HG02981 (cell line): ENCODE measurements around the gene BNIP5.
"Not testable (repeated sequence)": the region's sequence is repeated elsewhere in the genome, so short reads cannot be mapped to it uniquely, and the experiment has no call there.

Experiments
- ATAC-seq: cut with Tn5 transposase; IDR thresholded peaks from one replicate; pipeline ENCODE4 v1.9.1; 2021; ENCODE audit warnings: mild to moderate bottlenecking, moderate library complexity; ENCODE audit not compliant: unreplicated experiment

BNIP5 gene

DNA sequence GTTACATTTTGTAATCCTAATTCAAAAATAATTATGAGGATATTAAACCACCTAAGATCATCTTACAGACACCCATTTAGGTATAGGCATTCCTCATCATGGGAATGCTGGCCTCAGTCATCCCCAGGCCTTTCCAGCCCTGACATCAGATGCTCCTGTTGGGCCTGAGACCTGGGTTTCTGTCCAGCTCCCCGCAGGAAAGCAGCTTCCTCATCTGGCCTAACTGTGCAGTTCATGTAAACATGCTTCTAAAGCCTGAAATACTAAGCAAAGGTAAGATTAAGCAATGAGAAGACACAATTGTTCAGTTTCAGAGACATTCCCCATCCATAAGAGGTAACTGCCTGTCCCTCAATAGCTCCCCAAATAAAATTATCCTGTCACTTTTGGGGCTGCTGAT lies 31.7 kb upstream of the BNIP5 start:
- ATAC-seq = no peak

DNA sequence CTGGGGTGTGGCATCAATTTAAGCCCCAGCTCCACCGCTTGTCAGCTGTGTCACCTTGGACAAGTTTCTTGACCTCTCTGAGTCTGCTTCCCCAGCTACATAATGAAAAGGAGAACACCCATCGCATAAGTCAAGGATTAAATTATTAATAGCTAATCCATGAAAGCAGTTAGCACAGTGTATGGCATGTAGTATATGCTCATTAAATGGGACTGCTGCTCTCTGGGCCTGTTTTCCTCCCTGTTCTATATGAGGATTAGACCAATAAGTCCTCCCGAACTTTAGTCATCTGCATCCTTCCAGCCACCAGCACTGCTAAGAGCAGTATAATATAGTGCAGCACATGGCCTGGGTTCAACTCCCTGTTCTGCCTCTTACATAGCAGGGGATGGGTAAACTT lies 31.1 kb upstream of the BNIP5 start:
- no peak for ATAC-seq

DNA sequence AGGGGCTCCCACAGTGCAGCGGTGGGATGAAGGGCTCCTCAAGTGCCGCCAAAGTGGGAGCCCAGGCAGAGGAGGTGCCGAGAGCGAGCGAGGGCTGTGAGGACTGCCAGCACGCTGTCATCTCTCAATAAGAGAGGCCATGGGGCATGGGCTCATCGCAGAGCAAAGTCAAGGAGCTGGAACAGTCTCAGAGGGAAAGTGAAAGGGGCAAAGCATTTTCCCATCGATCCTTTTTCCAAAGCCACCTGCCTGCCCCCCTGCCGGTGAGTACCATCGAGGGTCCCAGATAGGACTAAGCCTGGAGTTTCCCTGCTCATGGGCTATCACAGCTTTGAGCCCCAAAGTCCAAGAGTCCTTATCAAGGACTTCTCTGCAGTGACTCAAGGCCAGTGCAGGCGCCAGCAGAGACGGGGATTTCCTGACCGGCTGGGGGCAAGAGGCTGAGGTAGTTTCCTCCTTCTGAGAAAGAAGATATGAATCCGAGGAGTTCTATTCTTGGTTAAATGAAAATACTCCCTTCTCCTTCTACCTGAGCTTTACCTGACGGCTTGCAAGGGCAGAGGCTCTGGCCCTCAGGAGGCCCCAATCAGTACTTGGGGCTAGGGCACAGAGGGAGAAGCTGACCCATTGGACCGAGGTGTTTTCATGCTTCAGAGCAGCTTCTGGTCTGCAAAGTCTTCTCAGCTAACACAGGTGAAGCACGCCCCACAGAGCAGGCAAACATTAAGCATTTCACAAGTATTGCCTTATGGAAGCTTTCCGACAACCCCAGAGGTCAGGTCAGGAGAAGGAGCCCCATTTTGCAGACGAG lies 28.2 kb upstream of the BNIP5 start:
- no peak for ATAC-seq

DNA sequence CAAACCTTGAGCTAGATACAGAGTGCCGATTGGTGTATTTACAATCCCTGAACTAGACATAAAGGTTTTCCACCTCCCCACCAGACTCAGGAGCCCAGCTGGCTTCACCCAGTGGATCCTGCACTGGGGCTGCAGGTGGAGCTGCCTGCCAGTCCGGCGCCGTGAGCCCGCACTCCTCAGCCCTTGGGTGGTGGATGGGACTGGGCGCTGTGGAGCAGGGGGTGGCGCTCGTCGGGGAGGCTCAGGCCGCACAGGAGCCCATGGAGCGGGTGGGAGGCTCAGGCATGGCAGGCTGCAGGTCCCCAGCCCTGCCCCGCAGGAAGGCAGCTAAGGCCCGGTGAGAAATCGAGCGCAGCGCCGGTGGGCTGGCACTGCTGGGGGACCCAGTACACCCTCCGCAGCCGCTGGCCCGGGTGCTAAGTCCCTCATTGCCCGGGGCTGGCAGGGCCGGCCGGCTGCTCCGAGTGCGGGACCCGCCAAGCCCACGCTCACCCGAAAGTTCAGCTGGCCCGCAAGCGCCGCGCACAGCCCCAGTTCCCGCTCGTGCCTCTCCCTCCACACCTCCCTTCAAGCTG lies 27.5 kb upstream of the BNIP5 start:
- not testable (repeated sequence) for ATAC-seq

DNA sequence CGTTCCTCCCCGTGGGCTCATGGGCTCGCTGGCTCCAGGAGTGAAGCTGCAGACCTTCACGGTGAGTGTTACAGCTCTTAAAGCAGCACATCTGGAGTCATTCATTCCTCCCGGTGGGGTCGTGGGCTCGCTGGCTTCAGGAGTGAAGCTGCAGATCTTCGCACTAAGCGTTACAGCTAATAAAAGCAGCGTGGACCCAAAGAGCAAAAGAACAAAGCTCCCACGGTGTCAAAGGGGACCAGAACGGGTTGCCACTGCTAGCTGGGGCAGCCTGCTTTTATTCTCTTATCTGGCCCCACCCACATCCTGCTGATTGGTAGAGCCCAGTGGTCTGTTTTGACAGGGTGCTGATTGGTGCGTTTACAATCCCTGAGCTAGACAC lies 26.7 kb upstream of the BNIP5 start:
- not testable (repeated sequence) for ATAC-seq

DNA sequence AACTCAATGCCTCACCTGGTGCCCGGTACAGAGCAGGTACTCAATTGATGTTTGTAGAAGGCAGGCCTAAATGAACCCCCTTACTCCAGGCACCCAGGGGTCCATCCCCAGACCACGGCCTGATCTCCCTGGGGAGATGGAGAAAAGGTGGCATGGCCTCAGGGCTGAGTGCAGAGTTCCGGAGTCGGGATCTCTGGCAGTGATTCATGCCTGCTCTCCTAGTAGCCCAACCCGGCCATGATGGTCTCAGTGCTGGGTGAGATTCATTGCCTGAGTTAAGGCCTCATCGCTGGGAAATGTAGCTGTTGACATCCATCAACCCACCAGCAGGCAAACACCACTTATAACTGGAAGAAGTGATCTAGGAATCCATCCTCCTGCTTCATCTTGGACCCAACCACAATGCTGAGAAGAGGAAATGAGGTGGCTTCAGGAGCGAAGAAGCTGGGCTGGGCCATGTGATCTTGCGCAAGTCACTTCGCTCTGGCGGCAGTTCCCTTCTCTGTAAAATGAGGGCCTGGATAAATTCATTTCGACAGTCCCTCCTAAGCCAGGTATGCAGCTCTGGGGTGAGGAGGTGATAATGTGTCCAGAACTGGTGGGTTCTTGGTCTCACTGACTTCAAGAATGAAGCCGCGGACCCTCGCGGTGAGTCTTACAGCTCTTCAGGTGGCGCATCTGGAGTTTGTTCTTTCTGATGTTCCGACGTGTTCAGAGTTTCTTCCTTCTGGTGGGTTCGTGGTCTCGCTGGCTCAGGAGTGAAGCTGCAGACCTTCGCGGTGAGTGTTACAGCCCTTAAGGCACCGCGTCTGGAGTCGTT lies 26.1 kb upstream of the BNIP5 start:
- ATAC-seq = no peak

DNA sequence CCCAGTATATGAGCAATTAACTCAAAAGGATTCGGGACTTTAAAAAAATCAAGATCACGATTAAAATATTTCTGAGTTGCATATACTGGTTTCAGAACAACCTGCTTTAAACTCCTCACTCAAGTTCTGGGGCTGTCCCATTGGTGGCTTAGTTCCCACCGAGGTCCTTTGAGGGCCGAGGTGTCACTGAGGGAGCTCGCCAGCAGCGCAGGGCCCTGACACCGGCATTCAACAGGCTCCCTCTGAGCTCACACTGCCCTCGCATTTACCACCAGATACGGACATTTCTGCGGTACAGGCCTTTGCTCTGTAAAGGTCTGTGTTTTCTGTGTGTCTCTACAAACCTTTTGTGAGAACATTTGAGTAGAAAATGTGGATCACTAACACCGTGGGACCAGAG lies 24.4 kb upstream of the BNIP5 start:
- no peak for ATAC-seq

DNA sequence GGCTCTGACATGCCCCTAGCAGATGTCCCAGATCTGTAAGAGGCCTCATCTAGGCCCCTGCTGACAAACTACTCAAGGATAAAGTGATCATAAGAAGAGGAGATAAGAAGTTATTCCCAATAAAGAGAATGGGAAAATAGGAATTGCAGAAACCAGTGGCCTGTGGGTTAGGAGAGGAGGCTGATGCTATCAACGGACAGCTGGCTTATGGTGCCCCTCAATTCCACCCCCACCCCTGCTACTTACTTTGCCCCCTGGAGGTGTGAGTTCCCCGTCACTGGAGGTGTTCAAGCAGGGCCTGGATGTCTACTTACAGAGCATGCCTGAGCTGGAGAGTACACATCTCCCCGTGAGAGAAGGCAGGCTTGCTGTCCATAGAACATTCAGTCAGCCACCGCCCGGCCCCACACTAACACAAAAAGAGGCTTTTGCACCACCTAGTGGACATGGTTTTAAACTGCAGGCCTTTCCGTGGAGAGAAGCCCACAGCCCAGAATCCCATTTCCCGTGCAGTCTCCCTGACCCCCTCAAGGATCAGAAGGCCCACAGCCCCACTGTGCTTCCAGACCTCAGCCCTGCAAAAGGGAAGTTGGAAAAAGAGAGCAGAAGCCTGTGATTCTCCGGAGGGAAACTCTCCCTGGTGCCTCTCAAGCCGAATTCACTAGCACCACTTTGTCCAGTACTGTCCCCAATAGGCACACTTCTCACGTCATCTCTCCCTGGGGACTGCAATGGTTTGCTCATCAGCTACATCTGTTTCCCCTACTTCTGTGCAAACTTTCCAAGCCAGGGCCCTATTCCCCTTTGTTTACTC lies 23.8 kb upstream of the BNIP5 start:
- no peak for ATAC-seq

DNA sequence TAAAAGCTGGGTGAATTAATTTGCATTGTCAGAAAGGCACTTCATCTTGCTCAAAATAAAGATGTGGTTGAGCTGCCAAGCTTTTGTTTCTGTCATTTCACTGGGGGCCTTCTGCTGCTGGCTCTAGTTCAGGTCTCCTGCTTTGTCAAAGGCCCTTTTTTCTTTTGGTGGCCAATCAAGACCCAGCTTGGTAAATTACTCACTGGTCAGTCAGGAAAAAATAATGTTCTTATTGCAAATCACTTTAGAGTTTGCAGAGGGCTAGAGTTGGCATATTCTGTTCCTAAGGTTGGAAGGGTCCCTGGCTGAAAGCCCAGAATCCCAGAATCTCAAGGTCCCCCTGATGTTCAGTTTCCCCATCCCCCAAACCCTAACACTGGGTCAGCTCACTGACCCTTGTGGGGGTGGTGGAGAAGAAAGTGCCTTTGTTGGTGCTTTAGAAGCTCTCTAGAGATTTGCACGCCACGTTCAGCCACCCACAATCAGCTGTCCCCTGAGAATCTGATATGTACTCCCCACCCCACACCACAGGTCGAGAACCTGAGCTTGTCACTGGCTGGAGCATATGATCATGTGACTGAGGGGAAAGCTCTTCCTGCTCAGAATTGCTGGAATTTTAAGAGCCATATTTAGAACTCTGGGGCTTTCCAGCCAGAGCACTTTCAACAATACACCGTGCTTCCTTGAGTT lies 21.7 kb upstream of the BNIP5 start:
- no peak for ATAC-seq

DNA sequence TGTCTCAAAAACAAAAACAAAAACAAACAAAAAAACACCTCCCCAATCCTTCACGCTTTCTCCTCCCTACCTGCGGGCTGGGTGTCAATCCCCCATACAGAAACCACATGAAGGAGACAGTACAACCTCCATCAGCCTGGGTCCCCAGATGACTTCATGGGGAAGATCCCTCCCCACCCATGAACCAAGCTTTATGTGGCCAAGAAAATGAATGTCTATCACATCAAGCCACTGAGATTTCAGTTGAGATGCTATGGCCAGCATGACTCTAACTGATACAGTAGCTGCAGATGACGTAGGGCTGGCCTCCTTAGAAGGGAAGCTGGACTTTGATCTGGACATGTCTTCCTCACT lies 21.2 kb upstream of the BNIP5 start:
- no peak for ATAC-seq

DNA sequence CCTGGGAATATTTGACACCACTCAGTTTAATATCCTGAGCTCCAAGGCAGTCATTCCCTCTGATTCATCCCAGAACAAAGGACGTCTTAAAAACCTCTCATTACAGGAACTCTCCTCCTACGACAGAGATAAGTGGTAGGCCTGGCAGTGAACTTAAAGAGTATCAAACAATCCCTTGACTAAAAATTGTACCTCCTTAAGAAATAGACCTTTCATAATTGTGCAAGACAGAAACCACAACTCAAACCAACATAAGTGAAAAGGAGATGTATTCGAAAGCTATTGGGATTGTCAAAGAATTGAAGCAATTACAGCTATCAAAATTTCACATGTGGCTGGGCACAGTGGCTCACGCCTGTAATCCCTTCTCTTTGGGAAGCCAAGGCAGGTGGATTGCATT lies 19.1 kb upstream of the BNIP5 start:
- no peak for ATAC-seq

DNA sequence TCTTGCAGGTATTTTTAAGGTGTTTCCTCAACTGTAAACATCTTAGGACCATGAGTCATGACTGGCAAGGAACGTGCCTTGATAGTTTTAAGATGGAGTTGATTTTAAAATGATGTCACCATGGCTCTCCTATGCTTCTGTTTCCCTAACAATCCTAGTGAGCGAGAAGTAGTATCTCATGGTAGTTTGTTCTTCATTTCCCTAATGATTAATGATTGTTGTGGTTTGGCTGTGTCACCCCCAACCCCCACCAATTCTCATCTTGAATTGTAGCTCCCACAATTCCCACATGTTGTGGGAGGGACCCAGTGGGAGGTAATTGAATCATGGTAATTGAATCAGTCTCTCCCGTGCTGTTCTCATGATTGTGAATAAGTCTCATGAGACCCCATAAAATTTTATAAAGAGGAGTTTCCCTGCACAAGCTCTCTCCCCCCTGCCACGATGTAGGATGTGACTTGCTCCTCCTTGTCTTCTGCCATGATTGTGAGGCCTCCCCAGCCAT lies 16.8 kb upstream of the BNIP5 start:
- no peak for ATAC-seq

DNA sequence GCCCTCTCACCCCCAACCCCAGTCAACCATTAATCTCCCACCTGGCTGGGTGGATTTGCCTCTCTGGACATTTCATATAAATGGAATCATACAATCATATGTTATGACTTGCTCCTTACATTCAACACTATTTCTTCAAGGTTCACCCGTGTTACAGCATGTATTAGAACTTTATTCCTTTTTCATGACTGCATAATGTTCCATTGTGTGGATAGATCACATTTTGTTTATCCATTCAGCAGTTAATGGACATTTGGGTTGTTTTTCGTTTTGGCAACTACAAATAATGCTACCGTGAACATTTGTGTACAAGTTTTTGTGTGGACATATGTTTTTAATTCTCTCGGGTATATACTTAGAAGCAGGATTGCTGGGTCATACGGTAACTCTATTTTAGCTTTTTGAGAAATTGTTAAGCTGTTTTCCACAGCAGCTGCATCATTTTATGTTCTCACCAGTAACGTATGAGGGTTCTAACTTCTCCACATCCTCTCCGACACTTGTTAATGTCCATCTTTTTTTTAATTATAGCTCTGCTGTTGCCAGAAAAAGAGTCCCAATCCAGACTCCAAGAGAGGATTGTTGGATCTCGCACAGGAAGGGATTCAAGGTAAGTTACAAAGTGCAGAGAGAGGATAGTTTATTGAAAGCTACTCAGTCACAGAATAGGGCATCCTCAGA lies 15.9 kb upstream of the BNIP5 start:
- ATAC-seq = no peak

DNA sequence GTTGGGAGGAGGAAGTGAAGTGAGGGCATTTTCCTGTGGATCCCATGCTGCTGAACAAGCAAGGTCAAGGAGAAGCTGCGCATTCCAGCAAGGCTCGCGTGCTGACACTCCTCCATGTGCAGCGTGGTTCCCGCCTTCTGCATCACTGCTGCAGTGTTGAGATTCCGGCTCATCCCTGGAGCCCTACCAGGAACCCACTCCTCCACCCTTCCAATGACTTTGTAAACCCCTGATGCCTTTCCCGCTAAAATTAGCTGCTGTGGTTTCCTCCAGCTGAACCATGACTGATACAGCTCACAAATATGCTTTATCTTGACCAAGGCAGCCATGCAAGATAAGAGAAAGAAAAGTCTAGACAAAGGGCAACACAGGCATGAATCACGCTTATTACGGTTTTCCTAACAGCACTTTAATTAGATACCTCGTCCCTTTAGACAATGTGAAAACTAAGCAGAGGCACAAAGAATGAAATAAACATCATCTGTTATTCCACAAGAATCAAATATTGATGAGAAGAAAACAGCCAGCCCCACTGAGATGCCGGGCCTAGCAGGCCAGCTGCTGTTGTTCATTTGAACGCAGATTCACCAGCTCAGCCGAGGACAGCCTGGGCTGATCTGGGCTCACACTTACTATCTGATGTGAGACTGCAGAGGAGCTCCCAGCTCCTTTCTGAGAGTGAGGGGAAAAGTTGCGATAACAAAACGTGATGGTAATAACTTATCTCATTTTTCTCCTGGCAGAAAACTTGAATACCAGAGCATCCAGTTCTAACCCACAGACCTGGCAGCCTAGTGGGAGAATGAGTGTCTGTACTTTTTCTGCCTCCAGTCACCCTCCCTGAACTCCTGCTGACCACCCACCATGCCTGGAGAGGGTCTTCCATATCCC lies 14.2 kb upstream of the BNIP5 start:
- ATAC-seq = no peak

DNA sequence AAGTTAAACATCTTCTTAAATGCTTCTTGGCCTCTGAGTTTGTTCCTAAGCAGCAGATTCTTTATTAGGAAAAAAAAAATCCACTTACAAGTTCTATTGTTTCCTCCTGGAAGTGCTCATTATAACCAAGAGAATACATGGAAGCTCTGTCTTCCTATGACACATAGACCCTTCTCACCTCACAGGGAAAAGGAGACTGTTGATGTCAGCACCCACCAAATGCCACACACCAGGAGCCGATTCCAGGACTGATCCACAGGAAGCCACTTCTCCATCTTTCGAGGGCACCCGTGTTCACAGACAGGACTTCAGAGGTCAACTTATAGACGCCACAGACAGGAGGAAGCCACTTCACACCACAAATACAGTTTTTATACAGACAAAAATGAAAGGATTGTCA lies 13.4 kb upstream of the BNIP5 start:
- ATAC-seq = no peak

DNA sequence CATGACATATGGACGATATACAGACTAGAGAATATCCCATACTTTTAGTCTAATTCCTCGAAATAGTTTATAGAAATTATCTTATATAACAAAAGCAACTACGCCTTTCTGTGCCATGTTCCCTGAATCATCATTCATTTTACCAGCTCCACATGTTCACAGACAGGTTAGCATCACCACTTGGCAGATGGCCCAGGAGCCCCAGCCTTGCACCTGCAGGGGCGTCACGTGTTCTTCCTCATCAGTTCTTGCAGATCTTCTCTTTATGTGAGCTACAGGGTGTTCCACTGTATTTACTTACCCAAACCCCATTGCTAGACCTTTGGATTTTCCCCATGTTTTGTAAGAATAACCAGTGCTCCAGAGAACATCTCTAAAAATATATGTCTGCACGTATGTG lies 12.6 kb upstream of the BNIP5 start:
- ATAC-seq = no peak

DNA sequence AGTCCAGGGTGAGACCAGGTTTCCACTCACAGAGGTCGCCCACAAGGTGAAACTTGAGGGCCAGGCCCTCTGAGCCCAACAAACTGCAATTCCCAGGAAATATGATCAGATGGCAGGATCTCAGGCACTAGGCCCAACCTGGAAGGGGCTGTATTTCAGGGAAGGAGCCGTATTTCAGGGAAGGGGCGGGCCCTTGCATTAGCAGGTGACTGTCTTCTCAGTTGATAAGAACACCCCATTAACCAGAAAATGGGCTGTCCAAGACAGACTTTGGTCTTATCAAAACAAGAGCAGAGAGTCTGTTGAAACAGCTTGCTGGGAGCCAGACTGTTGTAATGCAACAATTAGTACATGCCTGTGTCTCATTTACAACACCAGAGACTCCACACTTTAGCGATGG lies 10.9 kb upstream of the BNIP5 start:
- ATAC-seq = no peak

DNA sequence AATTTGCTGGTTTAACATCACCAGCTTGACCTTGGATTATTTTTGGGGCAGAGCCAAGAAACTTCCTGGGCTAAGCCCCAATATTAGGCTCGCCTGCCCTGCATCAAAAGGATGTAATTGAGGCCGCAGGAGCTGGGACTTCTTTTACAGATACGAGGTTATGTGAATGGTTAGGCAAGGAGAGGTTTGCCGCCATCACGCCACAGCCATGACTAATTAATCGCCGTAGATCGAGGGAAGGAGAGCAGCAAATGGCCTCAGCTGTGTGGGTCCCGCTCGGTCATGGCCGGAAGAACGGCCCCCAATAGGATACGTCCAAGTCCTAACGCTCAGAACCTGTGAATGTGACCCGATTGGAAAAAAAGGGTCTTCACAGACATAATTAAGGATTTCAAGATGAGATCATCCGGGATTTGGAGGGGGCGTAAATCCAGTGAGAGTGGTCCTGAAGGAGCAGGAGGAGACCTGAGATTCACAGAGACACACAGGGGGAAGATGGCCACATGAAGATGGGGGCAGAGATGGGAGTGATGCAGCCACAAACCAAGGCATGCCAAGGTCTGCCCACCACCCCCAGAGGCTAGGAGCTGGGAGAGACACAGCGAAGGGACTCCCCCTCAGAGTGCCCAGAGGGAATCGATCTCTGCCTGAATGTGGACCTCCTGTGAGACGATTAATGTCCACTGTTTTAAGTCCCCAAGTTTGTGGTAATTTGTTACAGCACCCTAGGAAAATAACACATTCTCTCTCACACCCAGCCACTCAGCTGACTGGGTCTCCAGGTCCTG lies 10.0 kb upstream of the BNIP5 start:
- ATAC-seq = no peak
